Activated naive CD4-positive, alpha-beta T cell treated with anti-CD3 and anti-CD28 coated beads, Interleukin-2, amount 50 U/mL, for 24 hours (primary cell): ENCODE data around the gene C11orf58.

Source experiments
- H3K27ac Mint-ChIP-seq: one replicate; pipeline ENCODE4 v1.8.0; 2021; ENCODE audit warnings: mild to moderate bottlenecking, mixed read lengths
- H3K27me3 Mint-ChIP-seq: one replicate; pipeline ENCODE4 v1.8.0; 2021; ENCODE audit warnings: mixed read lengths
- H3K36me3 Mint-ChIP-seq: one replicate; pipeline ENCODE4 v1.8.0; 2021; ENCODE audit warnings: mixed read lengths
- H3K4me1 Mint-ChIP-seq: one replicate; pipeline ENCODE4 v1.8.0; 2021; ENCODE audit warnings: mixed read lengths
- H3K4me3 Mint-ChIP-seq: one replicate; pipeline ENCODE4 v1.8.0; 2021; ENCODE audit warnings: mild to moderate bottlenecking, mixed read lengths
- H3K9me3 Mint-ChIP-seq: one replicate; pipeline ENCODE4 v1.8.0; 2021; ENCODE audit warnings: mixed read lengths

Gene C11orf58

DNA sequence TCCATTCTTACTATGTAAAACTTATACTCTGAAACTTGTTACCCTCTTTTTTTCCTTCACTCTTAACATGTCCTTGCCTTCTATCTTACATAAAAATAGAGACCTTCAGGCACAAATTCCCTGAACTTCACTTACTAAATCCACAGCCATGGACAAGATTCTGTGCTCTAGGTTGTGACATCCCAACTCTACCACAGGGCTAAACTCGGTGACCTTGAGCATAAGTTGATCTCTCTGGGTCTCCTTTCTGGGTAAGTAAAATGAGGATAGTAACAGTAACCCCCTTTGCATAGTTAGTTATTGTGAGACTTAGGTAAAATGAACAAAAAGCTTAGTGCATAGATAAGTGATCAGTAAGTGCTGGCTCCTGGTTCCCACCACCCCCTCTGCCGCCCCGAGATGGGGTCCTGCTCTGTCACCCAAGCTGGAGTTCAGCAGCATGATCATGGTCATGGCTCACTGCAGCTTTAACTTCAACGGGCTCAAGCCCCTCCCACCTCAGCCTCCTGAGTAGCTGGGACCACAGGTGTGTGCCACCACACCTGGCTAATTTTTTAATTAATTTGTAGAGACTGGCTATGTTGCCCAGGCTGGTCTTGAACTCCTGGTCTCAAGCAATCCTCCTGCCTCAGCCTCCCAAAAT lies 20.1 kb downstream of the C11orf58 start:
- peaks cover 17% of the 10 kb centered on the region for H3K36me3 Mint-ChIP-seq
- H3K4me3 Mint-ChIP-seq: no peak overlapping the region
- H3K27ac Mint-ChIP-seq: peak overlapping the region; percentile 73
- peaks cover 33% of the 10 kb centered on the region for H3K4me1 Mint-ChIP-seq
- H3K27me3 Mint-ChIP-seq: no peaks in the 10 kb centered on the region
- H3K9me3 Mint-ChIP-seq: no peaks in the 10 kb centered on the region

GRCh38 chr11:16759857-16760508 lies 21.5 kb downstream of the C11orf58 start:
- Mint-ChIP-seq H3K9me3 (no peaks in the 10 kb centered on the region), H3K27ac (peak overlapping the region; percentile 69), H3K4me3 (peak overlapping the region; percentile 15), H3K27me3 (no peaks in the 10 kb centered on the region), H3K36me3 (peaks cover 13% of the 10 kb centered on the region), H3K4me1 (peaks cover 29% of the 10 kb centered on the region)

GRCh38 chr11:16763746-16764145 lies 25.3 kb downstream of the C11orf58 start:
- Mint-ChIP-seq H3K27me3 (no peaks in the 10 kb centered on the region), H3K9me3 (no peaks in the 10 kb centered on the region), H3K4me1 (peaks cover 29% of the 10 kb centered on the region), H3K36me3 (peaks cover 4% of the 10 kb centered on the region), H3K27ac (no peak overlapping the region), H3K4me3 (no peak overlapping the region)

DNA sequence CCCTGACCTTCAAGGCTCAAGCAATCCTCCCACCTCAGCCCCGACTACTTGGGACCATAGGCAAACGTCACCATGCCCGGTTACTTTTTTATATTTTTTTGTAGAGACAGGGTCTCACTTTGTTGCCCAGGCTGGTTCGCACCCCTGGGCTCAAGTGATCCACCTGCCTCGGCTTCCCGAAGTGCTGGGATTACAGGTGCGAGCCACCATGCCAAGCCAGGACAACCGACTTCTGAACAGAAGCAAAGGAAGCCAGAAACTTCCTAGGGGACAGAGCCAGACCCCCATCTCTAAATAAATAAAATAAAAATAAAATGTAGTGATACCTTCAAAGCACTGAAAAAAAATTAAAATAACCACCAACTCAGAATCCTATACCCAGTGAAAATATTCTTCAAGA lies 26.4 kb downstream of the C11orf58 start:
- H3K9me3 Mint-ChIP-seq: no peaks in the 10 kb centered on the region
- H3K4me3 Mint-ChIP-seq: no peak overlapping the region
- no peak overlapping the region for H3K27ac Mint-ChIP-seq
- H3K36me3 Mint-ChIP-seq: no peaks in the 10 kb centered on the region
- H3K27me3 Mint-ChIP-seq: no peaks in the 10 kb centered on the region
- peaks cover 19% of the 10 kb centered on the region for H3K4me1 Mint-ChIP-seq

- Mint-ChIP-seq H3K36me3 (no peaks in the 10 kb centered on the region), H3K4me1 (peaks cover 5% of the 10 kb centered on the region), H3K9me3 (no peaks in the 10 kb centered on the region), H3K4me3 (no peak overlapping the region), H3K27ac (no peak overlapping the region), H3K27me3 (no peaks in the 10 kb centered on the region)
Measured at GRCh38 chr11:16767137-16767536, 28.7 kb downstream of the C11orf58 start.

DNA sequence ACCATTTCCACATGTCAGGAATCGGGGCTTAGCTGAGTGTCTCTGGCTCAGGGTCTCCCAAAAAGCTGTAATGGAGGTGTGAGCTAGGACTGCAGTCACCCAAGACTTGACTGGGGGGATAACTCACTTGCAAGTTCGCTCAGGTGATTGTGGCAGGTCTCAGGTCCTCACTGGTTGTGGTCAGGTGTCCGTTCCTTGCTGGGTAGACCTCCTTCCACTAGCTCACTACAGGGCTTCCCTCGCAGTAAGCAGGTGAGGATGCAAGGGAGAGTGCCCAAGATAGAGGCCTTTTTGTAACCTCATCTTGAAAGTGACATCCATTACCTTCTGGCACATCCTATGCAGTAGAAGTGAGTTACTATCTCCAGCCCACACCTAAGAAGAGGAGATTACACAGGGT lies 29.5 kb downstream of the C11orf58 start:
- no peaks in the 10 kb centered on the region for H3K36me3 Mint-ChIP-seq
- no peaks in the 10 kb centered on the region for H3K4me1 Mint-ChIP-seq
- no peaks in the 10 kb centered on the region for H3K27me3 Mint-ChIP-seq
- no peak overlapping the region for H3K27ac Mint-ChIP-seq
- no peak overlapping the region for H3K4me3 Mint-ChIP-seq
- no peaks in the 10 kb centered on the region for H3K9me3 Mint-ChIP-seq

- H3K4me3 Mint-ChIP-seq: no peak overlapping the region
- H3K9me3 Mint-ChIP-seq: no peaks in the 10 kb centered on the region
- H3K27ac Mint-ChIP-seq: no peak overlapping the region
- H3K27me3 Mint-ChIP-seq: no peaks in the 10 kb centered on the region
- H3K4me1 Mint-ChIP-seq: no peaks in the 10 kb centered on the region
- H3K36me3 Mint-ChIP-seq: no peaks in the 10 kb centered on the region
Measured at GRCh38 chr11:16769386-16769785, 30.9 kb downstream of the C11orf58 start.

- no peak overlapping the region for H3K4me3 Mint-ChIP-seq
- H3K27me3 Mint-ChIP-seq: no peaks in the 10 kb centered on the region
- H3K27ac Mint-ChIP-seq: no peak overlapping the region
- no peaks in the 10 kb centered on the region for H3K4me1 Mint-ChIP-seq
- no peaks in the 10 kb centered on the region for H3K9me3 Mint-ChIP-seq
- H3K36me3 Mint-ChIP-seq: no peaks in the 10 kb centered on the region
Measured at GRCh38 chr11:16770016-16770415, 31.6 kb downstream of the C11orf58 start.

DNA sequence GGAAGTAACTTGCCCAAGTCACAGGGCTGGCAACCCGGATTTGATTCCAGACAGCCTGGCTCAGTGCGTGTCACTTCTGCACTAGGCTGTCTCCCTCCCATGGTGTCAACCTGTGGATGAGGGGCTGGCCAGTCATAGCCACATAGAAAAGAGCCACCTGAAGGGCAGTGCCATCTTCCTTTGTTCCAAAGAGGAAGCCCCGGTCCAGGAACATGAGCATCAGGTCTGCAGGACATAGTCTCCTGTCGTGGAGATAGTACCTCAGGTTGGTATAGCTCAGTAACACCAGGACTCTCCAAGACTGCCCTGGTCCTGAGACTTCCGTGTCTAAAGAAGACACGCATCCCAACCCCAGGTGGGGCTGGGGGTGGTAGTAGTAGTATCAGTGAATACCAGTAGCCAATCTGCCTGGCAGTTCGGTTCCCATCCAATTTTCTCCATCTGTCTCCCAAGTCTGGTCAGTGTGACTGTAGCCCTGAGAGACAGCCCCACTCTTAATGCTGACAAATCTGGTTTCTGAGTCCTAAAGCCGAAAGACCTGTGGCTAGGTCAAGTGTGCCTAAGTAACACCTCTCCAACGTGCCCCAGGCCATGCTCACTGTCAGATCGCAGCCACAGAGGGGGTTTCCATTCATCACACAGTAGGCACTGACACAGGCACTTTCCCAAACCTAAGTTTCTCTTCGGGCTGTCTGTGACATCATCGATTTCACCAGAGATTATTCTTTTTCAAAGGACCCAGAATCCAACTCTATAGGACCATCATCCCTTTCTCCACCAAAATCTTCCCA lies 33.1 kb downstream of the C11orf58 start:
- Mint-ChIP-seq H3K36me3 (no peaks in the 10 kb centered on the region), H3K27me3 (no peaks in the 10 kb centered on the region), H3K4me3 (no peak overlapping the region), H3K4me1 (no peaks in the 10 kb centered on the region), H3K27ac (no peak overlapping the region), H3K9me3 (no peaks in the 10 kb centered on the region)

DNA sequence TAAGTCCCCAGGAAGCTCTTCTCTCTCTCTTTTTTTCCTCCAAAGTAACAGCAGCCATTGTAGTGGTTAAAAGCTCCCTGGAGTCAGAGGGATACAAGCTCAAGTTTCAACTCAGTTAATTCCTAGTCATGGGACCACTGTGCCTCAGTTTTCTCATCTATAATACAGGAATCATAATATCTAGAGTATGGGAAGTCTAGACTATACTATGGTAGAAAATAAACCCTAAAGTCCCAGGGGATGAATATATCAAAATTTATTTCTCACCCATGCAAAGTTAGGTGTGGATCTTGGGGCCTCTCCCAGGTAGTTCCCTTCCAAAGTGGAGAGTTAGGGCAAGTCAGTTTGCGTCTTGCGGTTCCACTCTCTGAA lies 33.7 kb downstream of the C11orf58 start:
- no peaks in the 10 kb centered on the region for H3K36me3 Mint-ChIP-seq
- H3K4me1 Mint-ChIP-seq: no peaks in the 10 kb centered on the region
- H3K27ac Mint-ChIP-seq: no peak overlapping the region
- H3K27me3 Mint-ChIP-seq: no peaks in the 10 kb centered on the region
- H3K9me3 Mint-ChIP-seq: no peaks in the 10 kb centered on the region
- no peak overlapping the region for H3K4me3 Mint-ChIP-seq

- no peak overlapping the region for H3K27ac Mint-ChIP-seq
- H3K9me3 Mint-ChIP-seq: no peaks in the 10 kb centered on the region
- no peaks in the 10 kb centered on the region for H3K27me3 Mint-ChIP-seq
- no peaks in the 10 kb centered on the region for H3K36me3 Mint-ChIP-seq
- no peaks in the 10 kb centered on the region for H3K4me1 Mint-ChIP-seq
- H3K4me3 Mint-ChIP-seq: no peak overlapping the region
Measured at GRCh38 chr11:16773981-16774935, 35.8 kb downstream of the C11orf58 start.

- Mint-ChIP-seq H3K4me3 (no peak overlapping the region), H3K36me3 (no peaks in the 10 kb centered on the region), H3K27me3 (no peaks in the 10 kb centered on the region), H3K27ac (no peak overlapping the region), H3K4me1 (no peaks in the 10 kb centered on the region), H3K9me3 (no peaks in the 10 kb centered on the region)
Measured at GRCh38 chr11:16774936-16775613, 36.6 kb downstream of the C11orf58 start.

DNA sequence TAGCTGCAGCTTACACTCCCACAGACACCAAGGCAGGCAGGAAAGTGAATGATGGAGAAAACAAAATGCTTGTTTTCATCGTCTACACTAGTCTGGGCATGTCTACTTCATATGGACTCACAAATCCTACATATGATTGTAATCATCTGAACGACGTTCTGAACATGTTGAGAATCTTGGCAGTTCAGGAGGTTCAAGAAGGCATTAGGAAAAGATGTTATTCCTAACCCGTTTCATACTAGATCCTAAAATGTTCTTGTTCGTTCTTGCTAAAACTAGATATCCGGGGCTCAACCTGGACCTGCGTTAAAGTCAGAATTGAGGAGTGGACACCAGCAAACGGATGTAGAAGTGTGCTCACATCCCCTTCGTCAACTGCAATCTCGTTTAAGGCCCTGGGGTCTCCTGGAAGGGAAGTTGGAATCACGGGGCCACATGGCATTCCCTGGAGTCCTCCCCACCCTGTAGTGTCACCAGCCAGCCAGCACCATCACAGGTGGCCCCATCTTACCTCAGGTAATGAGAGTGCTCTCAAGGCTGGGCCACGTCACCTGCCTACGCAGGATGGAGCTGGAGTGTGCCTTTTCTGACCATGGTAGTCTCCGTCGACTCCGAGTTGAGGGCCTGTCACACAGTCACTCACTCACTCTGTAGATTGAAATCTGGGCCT lies 37.3 kb downstream of the C11orf58 start:
- no peak overlapping the region for H3K4me3 Mint-ChIP-seq
- H3K9me3 Mint-ChIP-seq: no peaks in the 10 kb centered on the region
- no peaks in the 10 kb centered on the region for H3K4me1 Mint-ChIP-seq
- H3K27me3 Mint-ChIP-seq: no peaks in the 10 kb centered on the region
- H3K36me3 Mint-ChIP-seq: no peaks in the 10 kb centered on the region
- no peak overlapping the region for H3K27ac Mint-ChIP-seq

GRCh38 chr11:16776711-16777612 lies 38.5 kb downstream of the C11orf58 start:
- no peaks in the 10 kb centered on the region for H3K36me3 Mint-ChIP-seq
- no peak overlapping the region for H3K4me3 Mint-ChIP-seq
- H3K27me3 Mint-ChIP-seq: no peaks in the 10 kb centered on the region
- no peak overlapping the region for H3K27ac Mint-ChIP-seq
- H3K4me1 Mint-ChIP-seq: no peaks in the 10 kb centered on the region
- no peaks in the 10 kb centered on the region for H3K9me3 Mint-ChIP-seq
